Adrenal gland (tissue), 5 donors: ENCODE results near the gene OLFM4.

Experiments
- CTCF ChIP-seq, 6 experiments: fragments of 450-650 bp in 4 of 6; fragments of 200-600 bp in 2 of 6; sonication (generic) in 1 of 6; IDR thresholded peaks; 1 replicate in 5 of 6; 2 replicates in 1 of 6; pipeline versions ENCODE4 v1.5.1 to v1.8.0; 2016 to 2021; ENCODE audit warnings: antibody characterized with exemption in 6 of 6, mild to moderate bottlenecking in 2 of 6, moderate library complexity in 1 of 6
- POLR2A ChIP-seq, 2 donors: fragments of 450-650 bp; IDR thresholded peaks; one replicate each; pipeline ENCODE4 v1.6.1; 2017; ENCODE audit warnings: antibody characterized with exemption in 2 of 2, mild to moderate bottlenecking in 2 of 2, moderate library complexity in 1 of 2
- donor health status: DM: no; HTN: no; CAD: no.

- TF ChIP-seq CTCF (IDR thresholded peaks at IDR 0.05) (no peak), POLR2A (IDR thresholded peaks at IDR 0.05) (no peak)
These were observed 46.9 kb downstream of the OLFM4 start for GRCh38 chr13:53075356-53076041.
